H9 (cell line): Measurements from ENCODE around the gene ATG13. TPM values are rescaled to one million over a fixed set of nuclear protein-coding genes. Genes with fewer than 3 reads are reported as not detected.

Source experiments
- DNase-seq: peaks from one replicate; pipeline ENCODE4 v3.0.0-alpha.2; 2017
- H2AFZ ChIP-seq: one replicate; pipeline ENCODE4 v1.6.1; 2013; ENCODE audit warnings: mild to moderate bottlenecking, low read length, control low read depth, moderate library complexity
- H2AK5ac ChIP-seq: 2 replicates; pipeline ENCODE4 v1.6.1; 2013; ENCODE audit warnings: low read length, control low read depth, mixed read lengths; ENCODE audit not compliant: insufficient read length
- H2BK120ac ChIP-seq: one replicate; pipeline ENCODE4 v1.6.1; 2013; ENCODE audit warnings: low read depth, mild to moderate bottlenecking, low read length, control low read depth, inconsistent platforms; ENCODE audit not compliant: poor library complexity, severe bottlenecking
- H2BK12ac ChIP-seq: 2 replicates; pipeline ENCODE4 v1.6.1; 2013; ENCODE audit warnings: low read length, control low read depth, mixed read lengths, low read depth; ENCODE audit not compliant: insufficient read length
- H2BK15ac ChIP-seq: 2 replicates; pipeline ENCODE4 v1.6.1; 2013; ENCODE audit warnings: low read depth, low read length, control low read depth
- H2BK20ac ChIP-seq: one replicate; pipeline ENCODE4 v1.6.1; 2013; ENCODE audit warnings: low read depth, mild to moderate bottlenecking, low read length, control low read depth, inconsistent platforms; ENCODE audit not compliant: poor library complexity, severe bottlenecking
- H2BK5ac ChIP-seq: 2 replicates; pipeline ENCODE4 v1.6.1; 2013; ENCODE audit warnings: low read length, control low read depth, mixed read lengths; ENCODE audit not compliant: insufficient read length
- H3K14ac ChIP-seq: 2 replicates; pipeline ENCODE4 v1.6.1; 2013; ENCODE audit warnings: low read length, control low read depth; ENCODE audit not compliant: insufficient read depth
- H3K18ac ChIP-seq: 2 replicates; pipeline ENCODE4 v1.6.1; 2013; ENCODE audit warnings: low read depth, mild to moderate bottlenecking, mixed read lengths, low read length, control low read depth; ENCODE audit not compliant: insufficient read length
- H3K23ac ChIP-seq: 2 replicates; pipeline ENCODE4 v1.6.1; 2013; ENCODE audit warnings: low read length, control low read depth, mixed read lengths, low read depth; ENCODE audit not compliant: insufficient read length
- H3K23me2 ChIP-seq: 2 replicates; pipeline ENCODE4 v1.6.1; 2013; ENCODE audit warnings: low read depth, mild to moderate bottlenecking, mixed read lengths, low read length, control low read depth; ENCODE audit not compliant: insufficient read length, poor library complexity, severe bottlenecking
- H3K27ac ChIP-seq: 2 replicates; pipeline ENCODE4 v1.5.1; 2013; ENCODE audit warnings: low read length, control low read depth, mixed read lengths, low read depth; ENCODE audit not compliant: insufficient read length
- H3K27me3 ChIP-seq: 2 replicates; pipeline ENCODE4 v1.6.1; 2013; ENCODE audit warnings: low read length, control low read depth, inconsistent platforms; ENCODE audit not compliant: insufficient read depth
- H3K4ac ChIP-seq: 2 replicates; pipeline ENCODE4 v1.6.1; 2013; ENCODE audit warnings: low read depth, mild to moderate bottlenecking, control low read depth, inconsistent platforms, low read length, moderate library complexity
- H3K4me1 ChIP-seq: 2 replicates; pipeline ENCODE4 v1.6.1; 2013; ENCODE audit warnings: low read length, control low read depth, inconsistent platforms; ENCODE audit not compliant: insufficient read depth
- H3K4me2 ChIP-seq: 2 replicates; pipeline ENCODE4 v1.6.1; 2013; ENCODE audit warnings: low read length, control low read depth, mixed read lengths; ENCODE audit not compliant: insufficient read length, insufficient read depth
- H3K56ac ChIP-seq: 2 replicates; pipeline ENCODE4 v1.6.1; 2013; ENCODE audit warnings: low read depth, mild to moderate bottlenecking, mixed read lengths, low read length, control low read depth; ENCODE audit not compliant: insufficient read length
- H3K79me1 ChIP-seq: 2 replicates; pipeline ENCODE4 v1.6.1; 2013; ENCODE audit warnings: low read depth, mild to moderate bottlenecking, moderate library complexity, low read length, control low read depth, inconsistent platforms; ENCODE audit not compliant: insufficient read depth, poor library complexity, severe bottlenecking
- H3K79me2 ChIP-seq: 2 replicates; pipeline ENCODE4 v1.6.1; 2013; ENCODE audit warnings: low read length, control low read depth, inconsistent platforms; ENCODE audit not compliant: insufficient read depth
- H3K9ac ChIP-seq: 2 replicates; pipeline ENCODE4 v1.6.1; 2013; ENCODE audit warnings: low read length, control low read depth, mixed read lengths; ENCODE audit not compliant: insufficient read length; ENCODE audit errors: extremely low read depth
- H3K9me3 ChIP-seq: one replicate; pipeline ENCODE4 v1.6.1; 2013; ENCODE audit warnings: low read depth, low read length, inconsistent platforms; ENCODE audit not compliant: control insufficient read depth
- H3T11ph ChIP-seq: one replicate; pipeline ENCODE4 v1.6.1; 2013; ENCODE audit warnings: mild to moderate bottlenecking, low read length, control low read depth, inconsistent platforms
- H4K20me1 ChIP-seq: one replicate; pipeline ENCODE4 v1.6.1; 2013; ENCODE audit not compliant: control insufficient read depth, insufficient read length, insufficient read depth
- H4K5ac ChIP-seq: 2 replicates; pipeline ENCODE4 v1.6.1; 2013; ENCODE audit warnings: low read depth, mild to moderate bottlenecking, mixed read lengths, low read length, control low read depth; ENCODE audit not compliant: insufficient read length
- H4K8ac ChIP-seq: replicated peaks from 2 replicates; pipeline ENCODE4 v1.6.1; 2013; ENCODE audit warnings: low read length, control low read depth, mixed read lengths, low read depth; ENCODE audit not compliant: insufficient read length
- H4K91ac ChIP-seq: 2 replicates; pipeline ENCODE4 v1.6.1; 2013; ENCODE audit warnings: low read depth, mild to moderate bottlenecking, moderate library complexity, mixed read lengths, low read length, control low read depth; ENCODE audit not compliant: insufficient read length
- H3K27ac Mint-ChIP-seq, 3 experiments: 2 replicates in 2 of 3; 3 replicates in 1 of 3; pipeline ENCODE4 v1.8.0; 2020 to 2021; ENCODE audit warnings: mixed read lengths in 3 of 3, mild to moderate bottlenecking in 1 of 3, moderate library complexity in 1 of 3
- H3K27me3 Mint-ChIP-seq: 2 replicates; pipeline ENCODE4 v1.8.0; 2021; ENCODE audit warnings: low read depth, mild to moderate bottlenecking, moderate library complexity, mixed read lengths
- H3K36me3 Mint-ChIP-seq, 3 experiments: 2 replicates in 2 of 3; 3 replicates in 1 of 3; pipeline ENCODE4 v1.8.0; 2020 to 2021; ENCODE audit warnings: low read depth in 3 of 3, mixed read lengths in 3 of 3; ENCODE audit not compliant: insufficient read depth in 1 of 3
- H3K4me1 Mint-ChIP-seq, 2 experiments: 2 replicates each; pipeline ENCODE4 v1.8.0; 2020; ENCODE audit warnings: mixed read lengths in 2 of 2
- H3K4me3 Mint-ChIP-seq, 2 experiments: 2 replicates in 1 of 2; 3 replicates in 1 of 2; pipeline ENCODE4 v1.8.0; 2020 to 2021; ENCODE audit warnings: mild to moderate bottlenecking in 2 of 2, mixed read lengths in 2 of 2, moderate library complexity in 1 of 2
- H3K9me3 Mint-ChIP-seq, 2 experiments: 2 replicates in 1 of 2; 3 replicates in 1 of 2; pipeline ENCODE4 v1.8.0; 2020; ENCODE audit warnings: mild to moderate bottlenecking in 2 of 2, mixed read lengths in 2 of 2, moderate library complexity in 1 of 2
- CTCF ChIP-seq: fragments of 200-600 bp; sonication (generic); conservative IDR thresholded peaks from 3 replicates; pipeline ENCODE4 v1.8.0; 2021; ENCODE audit warnings: antibody characterized with exemption, mild to moderate bottlenecking
- WGBS: extraction: QIAGEN DNeasy Blood & Tissue Kit; methylation state at CpG from one replicate; pipeline ENCODE4 v1.1.7; 2013; ENCODE audit warnings: missing lambda C conversion rate, low lambda C conversion rate, mixed read lengths; ENCODE audit not compliant: insufficient read length; ENCODE audit errors: extremely low coverage; 5-methylcytosine and 5-hydroxymethylcytosine counted together
- total RNA-seq: library from RNA; stranded (reverse); gene quantifications from 2 replicates; pipeline ENCODE4 v1.2.1, GENCODE V29; 2021

ATG13 gene
- total RNA-seq, 1 experiment from 2014 or later: 79.1 TPM

- no peak overlapping the region for H3K14ac ChIP-seq
- no peak overlapping the region for H3K18ac ChIP-seq
- no peaks in the 10 kb centered on the region for H3K9me3 ChIP-seq
- no peak overlapping the region for H4K5ac ChIP-seq
- H3K27ac ChIP-seq: no peak overlapping the region
- no peak overlapping the region for H3T11ph ChIP-seq
- H3K4me1 Mint-ChIP-seq: no peaks in the 10 kb centered on the region
- H2BK5ac ChIP-seq: no peak overlapping the region
- H3K4ac ChIP-seq: no peak overlapping the region
- no CpG with 5 or more reads among the region's 3 CpGs for WGBS
- H4K91ac ChIP-seq: no peak overlapping the region
- no peak overlapping the region for H2BK15ac ChIP-seq
- H3K56ac ChIP-seq: no peak overlapping the region
- no peaks in the 10 kb centered on the region for H4K20me1 ChIP-seq
- H3K27me3 ChIP-seq: no peaks in the 10 kb centered on the region; the same call in 1 of the 2 replicates
- H3K79me1 ChIP-seq: no peaks in the 10 kb centered on the region
- no peak overlapping the region for H2AK5ac ChIP-seq
- H3K9me3 Mint-ChIP-seq: no peaks in the 10 kb centered on the region
- H3K4me1 ChIP-seq: no peaks in the 10 kb centered on the region
- no peak overlapping the region for H3K9ac ChIP-seq
- H3K27me3 Mint-ChIP-seq: peaks cover 2% of the 10 kb centered on the region; the same call in 1 of the 2 replicates
- H4K8ac ChIP-seq: no peak overlapping the region
- H2BK120ac ChIP-seq: no peak overlapping the region
- H3K79me2 ChIP-seq: no peaks in the 10 kb centered on the region
- H3K4me3 Mint-ChIP-seq: no peak overlapping the region
- no peaks in the 10 kb centered on the region for H3K23me2 ChIP-seq
- DNase-seq: no peak
- no peak overlapping the region for H3K4me2 ChIP-seq
- H3K23ac ChIP-seq: no peak overlapping the region
- H2BK20ac ChIP-seq: no peak overlapping the region
- H2BK12ac ChIP-seq: no peak overlapping the region
- no peak overlapping the region for H3K27ac Mint-ChIP-seq
- TF ChIP-seq CTCF: no peak
- H2AFZ ChIP-seq: no peak overlapping the region
- peaks cover 0 to 24% (median 5%) of the 10 kb centered on the region in 3 experiments; a peak in 4 of 7 replicates for H3K36me3 Mint-ChIP-seq
Observed at GRCh38 chr11:46684367-46684766, 67.0 kb downstream of the ATG13 start.
